OCI-LY1 (cell line): ENCODE results near the gene IL1F10.

Experiments
- EZH2 ChIP-seq: fragments of 200-600 bp; sonication (generic), shearing (Covaris generic); IDR thresholded peaks from 2 replicates; pipeline ENCODE4 v1.8.0; 2017; ENCODE audit warnings: borderline replicate concordance, mixed run types, mild to moderate bottlenecking, antibody characterized with exemption, low read length, moderate library complexity, mixed read lengths
- TF ChIP-seq, protein P1 (sequence below): fragments of 200-600 bp; sonication (generic), shearing (Covaris generic); IDR thresholded peaks from 2 replicates; pipeline ENCODE4 v1.5.1; 2017; ENCODE audit warnings: mild to moderate bottlenecking, antibody characterized with exemption, low read length, moderate library complexity, mixed read lengths

DNA sequence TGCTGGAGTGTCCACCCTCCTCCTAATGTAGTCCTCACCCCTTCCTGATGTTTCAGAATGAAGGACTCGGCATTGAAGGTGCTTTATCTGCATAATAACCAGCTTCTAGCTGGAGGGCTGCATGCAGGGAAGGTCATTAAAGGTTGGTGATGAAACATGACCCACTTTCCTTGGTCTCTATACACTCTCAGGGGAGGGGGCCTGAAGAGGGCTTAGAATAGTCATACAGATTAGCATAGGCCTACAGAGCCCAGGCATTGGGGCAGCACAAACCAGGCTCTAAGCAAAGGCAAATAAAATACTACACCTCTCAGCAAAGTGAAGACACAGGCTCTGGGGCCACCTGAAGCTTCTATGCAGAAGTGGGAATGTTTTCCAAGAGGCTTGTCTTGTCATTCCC, 7.0 kb upstream of the IL1F10 start:
- TF ChIP-seq, protein P1, sequence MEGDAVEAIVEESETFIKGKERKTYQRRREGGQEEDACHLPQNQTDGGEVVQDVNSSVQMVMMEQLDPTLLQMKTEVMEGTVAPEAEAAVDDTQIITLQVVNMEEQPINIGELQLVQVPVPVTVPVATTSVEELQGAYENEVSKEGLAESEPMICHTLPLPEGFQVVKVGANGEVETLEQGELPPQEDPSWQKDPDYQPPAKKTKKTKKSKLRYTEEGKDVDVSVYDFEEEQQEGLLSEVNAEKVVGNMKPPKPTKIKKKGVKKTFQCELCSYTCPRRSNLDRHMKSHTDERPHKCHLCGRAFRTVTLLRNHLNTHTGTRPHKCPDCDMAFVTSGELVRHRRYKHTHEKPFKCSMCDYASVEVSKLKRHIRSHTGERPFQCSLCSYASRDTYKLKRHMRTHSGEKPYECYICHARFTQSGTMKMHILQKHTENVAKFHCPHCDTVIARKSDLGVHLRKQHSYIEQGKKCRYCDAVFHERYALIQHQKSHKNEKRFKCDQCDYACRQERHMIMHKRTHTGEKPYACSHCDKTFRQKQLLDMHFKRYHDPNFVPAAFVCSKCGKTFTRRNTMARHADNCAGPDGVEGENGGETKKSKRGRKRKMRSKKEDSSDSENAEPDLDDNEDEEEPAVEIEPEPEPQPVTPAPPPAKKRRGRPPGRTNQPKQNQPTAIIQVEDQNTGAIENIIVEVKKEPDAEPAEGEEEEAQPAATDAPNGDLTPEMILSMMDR = no peak
- TF ChIP-seq EZH2 = no peak
